IPS-20b (cell line): ENCODE results near the gene GNAZ.

Experiments
- H3K27ac ChIP-seq: one replicate; pipeline ENCODE4 v1.5.1; 2013; ENCODE audit warnings: low read length
- H3K27me3 ChIP-seq: 2 replicates; pipeline ENCODE4 v1.6.1; 2013; ENCODE audit warnings: mild to moderate bottlenecking, low read length, inconsistent platforms; ENCODE audit not compliant: insufficient read depth
- H3K36me3 ChIP-seq: 2 replicates; pipeline ENCODE4 v1.6.1; 2013; ENCODE audit warnings: low read depth, mild to moderate bottlenecking, inconsistent platforms, low read length, moderate library complexity; ENCODE audit not compliant: insufficient read depth
- H3K4me1 ChIP-seq: 2 replicates; pipeline ENCODE4 v1.6.1; 2013; ENCODE audit warnings: mild to moderate bottlenecking, control low read depth, inconsistent platforms, low read length, moderate library complexity; ENCODE audit not compliant: insufficient read depth
- H3K4me3 ChIP-seq: 2 replicates; pipeline ENCODE4 v1.5.1; 2013; ENCODE audit warnings: mild to moderate bottlenecking, low read length, inconsistent platforms
- H3K9ac ChIP-seq: 2 replicates; pipeline ENCODE4 v1.6.1; 2013; ENCODE audit warnings: low read depth, mild to moderate bottlenecking, inconsistent platforms, low read length, moderate library complexity
- H3K9me3 ChIP-seq: 2 replicates; pipeline ENCODE4 v1.6.1; 2013; ENCODE audit warnings: mild to moderate bottlenecking, low read depth, low read length, inconsistent platforms; ENCODE audit not compliant: insufficient read depth

The GNAZ gene

GRCh38 chr22:23108249-23109078, 38.1 kb downstream of the GNAZ start:
- H3K9me3 ChIP-seq, result no peaks in the 10 kb centered on the region
- no peaks in the 10 kb centered on the region for H3K4me1 ChIP-seq
- H3K4me3 ChIP-seq, result no peak overlapping the region
- H3K36me3 ChIP-seq, result no peaks in the 10 kb centered on the region
- H3K27me3 ChIP-seq, result no peaks in the 10 kb centered on the region
- no peak overlapping the region for H3K9ac ChIP-seq
- no peak overlapping the region for H3K27ac ChIP-seq

DNA sequence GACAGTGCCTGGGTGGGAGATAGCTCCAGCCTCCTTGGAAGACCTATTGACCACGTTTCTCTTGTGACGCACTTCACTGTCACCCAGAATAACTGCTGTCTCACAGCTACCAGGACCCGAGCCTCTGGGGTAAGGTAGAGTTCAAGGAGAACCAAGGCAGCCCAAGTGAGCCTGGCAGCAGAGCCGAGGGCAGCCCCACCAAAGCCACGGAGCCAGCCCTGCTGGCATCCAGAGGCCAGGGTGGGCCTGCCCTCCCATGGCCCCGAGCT, 38.7 kb downstream of the GNAZ start:
- no peaks in the 10 kb centered on the region for H3K9me3 ChIP-seq
- no peaks in the 10 kb centered on the region for H3K36me3 ChIP-seq
- no peak overlapping the region for H3K4me3 ChIP-seq
- H3K27ac ChIP-seq, result no peak overlapping the region
- H3K4me1 ChIP-seq, result no peaks in the 10 kb centered on the region
- no peaks in the 10 kb centered on the region for H3K27me3 ChIP-seq
- no peak overlapping the region for H3K9ac ChIP-seq

DNA sequence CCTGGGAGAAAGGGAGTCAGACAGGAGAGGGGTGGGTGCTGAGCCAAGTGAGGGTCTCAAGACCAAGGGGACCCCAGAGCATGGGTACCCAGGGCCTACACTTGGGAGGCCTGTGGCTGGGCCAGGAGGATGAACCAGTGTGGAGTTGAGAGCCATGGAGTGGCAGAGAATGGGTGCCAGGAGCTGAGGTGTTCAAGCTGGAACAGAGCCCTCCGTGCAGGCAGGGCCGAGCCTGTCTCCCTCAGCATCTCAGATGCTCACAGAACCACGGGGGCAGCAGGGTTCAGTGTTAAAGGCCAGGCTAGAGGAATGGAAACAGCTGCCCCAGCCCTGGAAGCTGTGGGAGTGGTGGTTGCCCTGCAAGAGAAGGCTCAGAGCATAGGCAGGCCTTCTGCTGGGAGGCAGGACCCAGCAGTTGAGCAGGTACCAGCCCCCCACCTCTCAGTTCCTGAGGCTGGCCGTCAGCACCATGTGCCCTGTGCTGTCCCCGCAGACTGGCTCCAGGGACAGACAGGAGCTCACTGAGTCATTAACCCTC, 39.2 kb downstream of the GNAZ start:
- no peak overlapping the region for H3K4me3 ChIP-seq
- H3K27me3 ChIP-seq, result no peaks in the 10 kb centered on the region
- no peak overlapping the region for H3K27ac ChIP-seq
- H3K36me3 ChIP-seq, result no peaks in the 10 kb centered on the region
- no peaks in the 10 kb centered on the region for H3K9me3 ChIP-seq
- H3K4me1 ChIP-seq, result no peaks in the 10 kb centered on the region
- no peak overlapping the region for H3K9ac ChIP-seq

- no peaks in the 10 kb centered on the region for H3K27me3 ChIP-seq
- no peak overlapping the region for H3K4me3 ChIP-seq
- no peaks in the 10 kb centered on the region for H3K4me1 ChIP-seq
- no peak overlapping the region for H3K9ac ChIP-seq
- no peak overlapping the region for H3K27ac ChIP-seq
- no peaks in the 10 kb centered on the region for H3K36me3 ChIP-seq
- H3K9me3 ChIP-seq, result no peaks in the 10 kb centered on the region
Observed at GRCh38 chr22:23110190-23110921, 40.0 kb downstream of the GNAZ start.

GRCh38 chr22:23110922-23111527, 40.7 kb downstream of the GNAZ start:
- Histone ChIP-seq H3K9ac (no peak overlapping the region), H3K4me1 (no peaks in the 10 kb centered on the region), H3K27me3 (no peaks in the 10 kb centered on the region), H3K27ac (no peak overlapping the region), H3K36me3 (no peaks in the 10 kb centered on the region), H3K4me3 (no peak overlapping the region), H3K9me3 (no peaks in the 10 kb centered on the region)

GRCh38 chr22:23112472-23113012, 42.2 kb downstream of the GNAZ start:
- Histone ChIP-seq H3K4me3 (no peak overlapping the region), H3K27me3 (no peaks in the 10 kb centered on the region), H3K9me3 (no peaks in the 10 kb centered on the region), H3K27ac (no peak overlapping the region), H3K36me3 (no peaks in the 10 kb centered on the region), H3K9ac (no peak overlapping the region), H3K4me1 (no peaks in the 10 kb centered on the region)

- Histone ChIP-seq H3K4me1 (no peaks in the 10 kb centered on the region), H3K27ac (no peak overlapping the region), H3K36me3 (no peaks in the 10 kb centered on the region), H3K9ac (no peak overlapping the region), H3K9me3 (no peaks in the 10 kb centered on the region), H3K27me3 (no peaks in the 10 kb centered on the region), H3K4me3 (no peak overlapping the region)
Observed at GRCh38 chr22:23113067-23113846, 42.9 kb downstream of the GNAZ start.

- Histone ChIP-seq H3K27ac (no peak overlapping the region), H3K27me3 (no peaks in the 10 kb centered on the region), H3K9me3 (no peaks in the 10 kb centered on the region), H3K9ac (no peak overlapping the region), H3K4me3 (no peak overlapping the region), H3K4me1 (no peaks in the 10 kb centered on the region), H3K36me3 (no peaks in the 10 kb centered on the region)
Observed at GRCh38 chr22:23113847-23114720, 43.8 kb downstream of the GNAZ start.

DNA sequence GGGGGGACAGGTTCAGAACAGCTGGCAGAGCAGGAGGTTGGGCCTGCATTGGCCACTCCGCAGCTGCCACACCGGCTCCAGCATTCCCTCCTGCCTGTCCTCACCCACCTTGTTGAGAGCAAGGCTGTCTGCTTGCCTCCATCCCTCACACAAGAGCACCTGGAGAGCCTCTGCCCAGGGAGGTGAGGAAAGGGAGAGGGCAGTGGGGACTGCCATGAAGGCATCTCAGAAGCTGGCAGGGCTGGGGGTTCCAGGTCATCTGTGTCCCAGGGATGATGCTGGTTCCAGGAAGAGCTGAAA, 44.4 kb downstream of the GNAZ start:
- Histone ChIP-seq H3K27ac (no peak overlapping the region), H3K4me1 (no peaks in the 10 kb centered on the region), H3K36me3 (no peaks in the 10 kb centered on the region), H3K9me3 (no peaks in the 10 kb centered on the region), H3K9ac (no peak overlapping the region), H3K27me3 (no peaks in the 10 kb centered on the region), H3K4me3 (no peak overlapping the region)

GRCh38 chr22:23115369-23115768, 45.0 kb downstream of the GNAZ start:
- no peak overlapping the region for H3K9ac ChIP-seq
- H3K9me3 ChIP-seq, result no peaks in the 10 kb centered on the region
- H3K27ac ChIP-seq, result no peak overlapping the region
- no peak overlapping the region for H3K4me3 ChIP-seq
- no peaks in the 10 kb centered on the region for H3K36me3 ChIP-seq
- no peaks in the 10 kb centered on the region for H3K4me1 ChIP-seq
- peaks cover under 1% of the 10 kb centered on the region; the same call in 1 of the 2 replicates for H3K27me3 ChIP-seq
